Neural cell (in vitro differentiated cells): Measurements from ENCODE around the gene BPIFB6. TPM values are rescaled to one million over a fixed set of nuclear protein-coding genes. Genes with fewer than 3 reads are reported as not detected.

Experiments used
- H2AFZ ChIP-seq: fragments of 200-600, 300-800 bp; sonication (generic), shearing (Covaris generic); 2 replicates; pipeline ENCODE4 v1.6.0; 2014; ENCODE audit warnings: low read depth, mild to moderate bottlenecking, antibody characterized with exemption, low read length, moderate library complexity
- H3F3A ChIP-seq: fragments of 200-600 bp; shearing (Covaris generic); 2 replicates; pipeline ENCODE4 v1.6.1; 2016; ENCODE audit warnings: mild to moderate bottlenecking, moderate library complexity, mixed read lengths, antibody characterized with exemption, low read length; ENCODE audit not compliant: insufficient read depth, poor library complexity, severe bottlenecking
- H3K27ac ChIP-seq: fragments of 200-600, 300-800 bp; sonication (generic), shearing (Covaris generic); 2 replicates; pipeline ENCODE4 v1.5.1; 2014; ENCODE audit warnings: mild to moderate bottlenecking, low read length, moderate library complexity
- H3K27me3 ChIP-seq: fragments of 300-800, 200-600 bp; sonication (generic), shearing (Covaris generic); 2 replicates; pipeline ENCODE4 v1.6.0; 2014; ENCODE audit warnings: mild to moderate bottlenecking, low read depth, low read length, moderate library complexity; ENCODE audit not compliant: insufficient read depth
- H3K36me3 ChIP-seq: fragments of 300-800, 200-600 bp; sonication (generic), shearing (Covaris generic); 2 replicates; pipeline ENCODE4 v1.5.1; 2014; ENCODE audit warnings: mild to moderate bottlenecking, antibody characterized with exemption, low read length, moderate library complexity; ENCODE audit not compliant: insufficient read depth
- H3K4me2 ChIP-seq: fragments of 300-800, 200-600 bp; sonication (generic), shearing (Covaris generic); 2 replicates; pipeline ENCODE4 v1.6.0; 2014; ENCODE audit warnings: mild to moderate bottlenecking, low read length
- H3K4me3 ChIP-seq: fragments of 300-800, 200-600 bp; sonication (generic), shearing (Covaris generic); 2 replicates; pipeline ENCODE4 v1.5.1; 2014; ENCODE audit warnings: mild to moderate bottlenecking, low read length, moderate library complexity
- H3K79me2 ChIP-seq: fragments of 200-600 bp; shearing (Covaris generic); replicated peaks from 2 replicates; pipeline ENCODE4 v1.6.0; 2014; ENCODE audit warnings: mild to moderate bottlenecking, low read length, moderate library complexity; ENCODE audit not compliant: insufficient read depth
- H3K9ac ChIP-seq: fragments of 300-800, 200-600 bp; sonication (generic), shearing (Covaris generic); 2 replicates; pipeline ENCODE4 v1.6.1; 2016; ENCODE audit warnings: mild to moderate bottlenecking, low read length, mixed read lengths
- H3K9me2 ChIP-seq: fragments of 200-600 bp; shearing (Covaris generic); 2 replicates; pipeline ENCODE4 v1.6.1; 2016; ENCODE audit warnings: mild to moderate bottlenecking, low read length, mixed read lengths; ENCODE audit not compliant: insufficient read depth
- H3K9me3 ChIP-seq: fragments of 200-600, 300-800 bp; sonication (generic), shearing (Covaris generic); 2 replicates; pipeline ENCODE4 v1.6.1; 2016; ENCODE audit warnings: mild to moderate bottlenecking, mixed run types, low read length, moderate library complexity, mixed read lengths
- H4K20me1 ChIP-seq: fragments of 200-600 bp; shearing (Covaris generic); 2 replicates; pipeline ENCODE4 v1.6.1; 2016; ENCODE audit warnings: mild to moderate bottlenecking, mixed run types; ENCODE audit not compliant: insufficient read depth
- EP300 ChIP-seq: fragments of 450-650 bp; conservative IDR thresholded peaks from 2 replicates; pipeline ENCODE4 v1.6.1; 2014; ENCODE audit warnings: antibody characterized with exemption, mild to moderate bottlenecking, moderate library complexity; ENCODE audit not compliant: poor library complexity, severe bottlenecking
- EZH2 ChIP-seq: fragments of 200-600, 300-800 bp; shearing (Covaris generic), sonication (generic); IDR thresholded peaks from 2 replicates; pipeline ENCODE4 v1.6.1; 2014; ENCODE audit warnings: antibody characterized with exemption, low read length, borderline replicate concordance, mild to moderate bottlenecking; ENCODE audit not compliant: insufficient read depth, poor library complexity, severe bottlenecking
- MXI1 ChIP-seq: fragments of 450-650 bp; conservative IDR thresholded peaks from 2 replicates; pipeline ENCODE4 v1.6.1; 2014; ENCODE audit warnings: antibody characterized with exemption, mild to moderate bottlenecking; ENCODE audit not compliant: poor library complexity, severe bottlenecking
- POLR2AphosphoS5 ChIP-seq: IDR thresholded peaks from 2 replicates; pipeline ENCODE4 v1.6.1; 2012
- RAD21 ChIP-seq: fragments of 450-650 bp; conservative IDR thresholded peaks from 2 replicates; pipeline ENCODE4 v1.6.1; 2014; ENCODE audit warnings: antibody characterized with exemption, mild to moderate bottlenecking, moderate library complexity
- REST ChIP-seq: IDR thresholded peaks from 2 replicates; pipeline ENCODE4 v1.6.1; 2012; ENCODE audit warnings: borderline replicate concordance
- SMC3 ChIP-seq: fragments of 450-650 bp; conservative IDR thresholded peaks from 2 replicates; pipeline ENCODE4 v1.6.1; 2014; ENCODE audit warnings: antibody characterized with exemption, mild to moderate bottlenecking, moderate library complexity; ENCODE audit not compliant: poor library complexity
- TAF1 ChIP-seq: IDR thresholded peaks from 2 replicates; pipeline ENCODE4 v1.6.1; 2012; ENCODE audit warnings: low read depth
- polyA plus RNA-seq: library from polyadenylated mRNA; depleted of rRNA; stranded (reverse); fragments of >200 nt; gene quantifications from 2 replicates; pipeline ENCODE4 v1.2.3, GENCODE V29; 2014
- TF ChIP-seq, protein P1 (sequence below): fragments of 450-650 bp; IDR thresholded peaks from 2 replicates; pipeline ENCODE4 v1.5.1; 2014; ENCODE audit warnings: antibody characterized with exemption, mild to moderate bottlenecking, moderate library complexity; ENCODE audit not compliant: poor library complexity, severe bottlenecking

BPIFB6 gene
- polyA plus RNA-seq, 1 donor from 2014 or later = not detected

GRCh38 chr20:33015700-33016580, 15.5 kb upstream of the BPIFB6 start:
- Histone ChIP-seq H3K79me2 (no peaks in the 10 kb centered on the region), H3K4me3 (no peak overlapping the region), H3K4me2 (no peak overlapping the region), H2AFZ (no peak overlapping the region), H3K36me3 (no peaks in the 10 kb centered on the region), H3K9me2 (no peaks in the 10 kb centered on the region), H3K9me3 (no peaks in the 10 kb centered on the region), H3K27ac (no peak overlapping the region), H3K27me3 (no peaks in the 10 kb centered on the region), H4K20me1 (no peaks in the 10 kb centered on the region), H3K9ac (no peak overlapping the region), H3F3A (no peaks in the 10 kb centered on the region)
- no peak for TF ChIP-seq TAF1
- TF ChIP-seq RAD21 = no peak
- TF ChIP-seq REST = no peak
- TF ChIP-seq MXI1 = no peak
- no peak for TF ChIP-seq EP300
- no peak for TF ChIP-seq POLR2AphosphoS5
- TF ChIP-seq, protein P1, sequence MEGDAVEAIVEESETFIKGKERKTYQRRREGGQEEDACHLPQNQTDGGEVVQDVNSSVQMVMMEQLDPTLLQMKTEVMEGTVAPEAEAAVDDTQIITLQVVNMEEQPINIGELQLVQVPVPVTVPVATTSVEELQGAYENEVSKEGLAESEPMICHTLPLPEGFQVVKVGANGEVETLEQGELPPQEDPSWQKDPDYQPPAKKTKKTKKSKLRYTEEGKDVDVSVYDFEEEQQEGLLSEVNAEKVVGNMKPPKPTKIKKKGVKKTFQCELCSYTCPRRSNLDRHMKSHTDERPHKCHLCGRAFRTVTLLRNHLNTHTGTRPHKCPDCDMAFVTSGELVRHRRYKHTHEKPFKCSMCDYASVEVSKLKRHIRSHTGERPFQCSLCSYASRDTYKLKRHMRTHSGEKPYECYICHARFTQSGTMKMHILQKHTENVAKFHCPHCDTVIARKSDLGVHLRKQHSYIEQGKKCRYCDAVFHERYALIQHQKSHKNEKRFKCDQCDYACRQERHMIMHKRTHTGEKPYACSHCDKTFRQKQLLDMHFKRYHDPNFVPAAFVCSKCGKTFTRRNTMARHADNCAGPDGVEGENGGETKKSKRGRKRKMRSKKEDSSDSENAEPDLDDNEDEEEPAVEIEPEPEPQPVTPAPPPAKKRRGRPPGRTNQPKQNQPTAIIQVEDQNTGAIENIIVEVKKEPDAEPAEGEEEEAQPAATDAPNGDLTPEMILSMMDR = no peak
- no peak for TF ChIP-seq SMC3
- TF ChIP-seq EZH2 = no peak

GRCh38 chr20:33016581-33017109, 14.8 kb upstream of the BPIFB6 start:
- H3K9me2 ChIP-seq = no peaks in the 10 kb centered on the region
- H3K4me2 ChIP-seq = no peak overlapping the region
- no peaks in the 10 kb centered on the region for H3F3A ChIP-seq
- no peak for TF ChIP-seq EP300
- no peak for TF ChIP-seq TAF1
- no peak for TF ChIP-seq EZH2
- no peak for TF ChIP-seq RAD21
- no peak for TF ChIP-seq POLR2AphosphoS5
- TF ChIP-seq SMC3 = no peak
- TF ChIP-seq, protein P1 = no peak
- TF ChIP-seq REST = no peak
- no peak for TF ChIP-seq MXI1
- H3K9me3 ChIP-seq = no peaks in the 10 kb centered on the region
- no peak overlapping the region for H3K27ac ChIP-seq
- H3K27me3 ChIP-seq = no peaks in the 10 kb centered on the region
- no peak overlapping the region for H3K9ac ChIP-seq
- no peak overlapping the region for H2AFZ ChIP-seq
- no peaks in the 10 kb centered on the region for H4K20me1 ChIP-seq
- H3K79me2 ChIP-seq = no peaks in the 10 kb centered on the region
- no peaks in the 10 kb centered on the region for H3K36me3 ChIP-seq
- H3K4me3 ChIP-seq = no peak overlapping the region
